A549 treated with AZD2906 at 1 μM for 4 hours (cell line): Measurements from ENCODE around the gene SNRPN. TPM values are rescaled to one million over a fixed set of nuclear protein-coding genes. Genes with fewer than 3 reads are reported as not detected.

Source experiments
- total RNA-seq: library from RNA; stranded (reverse); fragments of 200-300 nt; extraction: Qiagen RNA extraction; gene quantifications from 5 replicates; pipeline ENCODE4 v1.2.3, GENCODE V29; 2022

SNRPN gene
- total RNA-seq, result 98.1 to 103 TPM (median 102 TPM) in 5 replicates

DNA sequence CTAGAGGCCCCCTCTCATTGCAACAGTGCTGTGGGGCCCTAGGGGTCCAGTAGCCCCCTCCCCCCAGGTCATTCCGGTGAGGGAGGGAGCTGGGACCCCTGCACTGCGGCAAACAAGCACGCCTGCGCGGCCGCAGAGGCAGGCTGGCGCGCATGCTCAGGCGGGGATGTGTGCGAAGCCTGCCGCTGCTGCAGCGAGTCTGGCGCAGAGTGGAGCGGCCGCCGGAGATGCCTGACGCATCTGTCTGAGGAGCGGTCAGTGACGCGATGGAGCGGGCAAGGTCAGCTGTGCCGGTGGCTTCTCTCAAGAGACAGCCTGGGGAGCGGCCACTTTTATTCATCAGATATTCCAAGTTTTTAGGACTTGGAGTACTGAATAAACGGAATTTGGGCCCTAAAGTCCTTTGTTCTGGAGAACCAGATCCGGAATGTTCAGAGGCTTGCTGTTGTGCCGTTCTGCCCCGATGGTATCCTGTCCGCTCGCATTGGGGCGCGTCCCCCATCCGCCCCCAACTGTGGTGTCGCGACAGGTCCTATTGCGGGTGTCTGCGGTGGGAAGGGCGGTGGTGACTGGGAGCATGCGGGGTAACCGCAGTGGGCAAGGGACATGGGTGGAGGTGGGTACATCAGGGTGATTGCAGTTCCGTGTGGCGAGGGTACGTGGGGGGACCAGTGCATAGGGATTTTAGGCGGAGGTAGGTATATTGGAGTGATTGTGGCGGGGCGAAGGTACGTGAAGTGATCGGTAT, at the start of gene SNRPN, which contains the start of gene SNURF:
TSS of gene SNRPN (plus strand) at position 205 of the 748 bp plus-strand sequence. CDS start 19,467 bp downstream, outside the sequence.
TSS of gene SNURF (plus strand) at position 205 of the 748 bp plus-strand sequence. CDS start at position 267, 62 bp downstream.

Other genes starting within 250 kb of the SNRPN start
- gene SNURF, start within 50 bp of the SNRPN start, total RNA-seq, result 4.7 to 11.3 TPM (median 9.3 TPM) in 5 replicates